Retina (tissue), 1 donor: ENCODE results near the gene NBEA.

Source experiments
- DNase-seq: peaks from one replicate; pipeline ENCODE4 v3.0.0-alpha.2; 2016

The NBEA gene

DNA sequence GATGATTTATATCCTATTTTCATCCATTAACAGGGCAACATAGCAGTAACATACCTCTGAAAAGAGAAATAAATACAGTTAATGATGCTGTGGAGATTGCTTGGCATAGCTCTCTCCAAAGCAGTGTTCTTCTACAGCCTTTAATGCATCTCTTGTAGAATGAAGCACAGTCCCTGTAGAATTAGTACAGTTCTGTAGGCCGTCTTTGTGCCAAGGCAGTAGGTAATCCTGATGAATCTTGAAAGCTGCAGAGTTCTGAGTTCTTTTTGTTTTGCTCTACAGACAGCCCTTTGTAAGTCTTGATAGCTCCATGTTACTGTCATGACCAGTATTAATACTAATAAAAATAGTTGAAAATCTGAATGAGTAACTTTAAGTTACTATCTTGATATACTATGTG, 350.3 kb downstream of the NBEA start:
- DNase-seq: no peak

DNA sequence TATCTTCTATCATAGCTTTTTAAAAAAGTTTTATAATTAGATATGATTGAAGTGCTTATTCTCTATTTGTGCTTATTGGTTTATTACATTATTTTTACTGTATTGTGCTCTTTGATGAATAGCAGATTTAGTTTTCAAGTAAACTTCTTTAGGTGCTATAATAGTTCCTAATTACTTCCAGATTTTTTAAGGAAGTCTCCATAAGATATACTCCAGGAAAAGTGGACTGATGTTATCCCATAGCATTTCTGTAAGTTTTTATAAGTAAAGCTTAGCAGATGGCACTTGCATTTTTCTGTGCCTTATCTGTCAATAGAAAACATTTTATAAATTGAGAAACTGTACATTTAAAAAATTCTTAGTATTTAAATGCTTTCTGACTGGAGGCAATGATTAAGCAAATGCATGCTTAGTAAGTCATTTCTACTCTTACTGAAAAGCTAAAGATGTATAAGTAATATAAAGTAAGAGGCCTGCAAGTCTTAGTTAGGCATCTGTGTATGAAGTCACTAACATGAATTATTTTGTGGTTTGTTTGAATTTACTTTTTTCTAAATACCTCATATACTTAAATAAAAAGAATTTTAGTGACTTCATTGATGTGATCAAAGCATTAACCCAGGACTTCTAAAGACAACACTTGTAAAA, 351.6 kb downstream of the NBEA start:
- no peak for DNase-seq

DNA sequence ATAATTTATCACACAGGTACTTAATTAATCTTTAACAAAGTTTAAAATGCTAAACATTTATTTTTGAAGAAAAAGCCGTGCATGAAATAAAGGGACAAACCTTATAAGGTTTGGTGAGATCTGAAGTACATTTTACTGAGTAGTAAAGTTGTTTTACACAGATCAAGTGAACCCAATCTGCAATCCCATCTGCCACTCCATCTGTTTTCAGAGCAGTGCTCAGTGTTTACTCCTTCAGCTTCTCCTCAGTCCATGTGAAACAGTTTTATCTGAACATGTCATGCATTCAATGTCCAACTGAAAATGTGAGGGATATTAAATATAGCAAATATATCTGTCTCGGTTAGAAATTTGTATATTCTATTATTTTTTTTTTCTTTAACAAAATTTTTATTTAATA, 367.6 kb downstream of the NBEA start:
- no peak for DNase-seq

DNA sequence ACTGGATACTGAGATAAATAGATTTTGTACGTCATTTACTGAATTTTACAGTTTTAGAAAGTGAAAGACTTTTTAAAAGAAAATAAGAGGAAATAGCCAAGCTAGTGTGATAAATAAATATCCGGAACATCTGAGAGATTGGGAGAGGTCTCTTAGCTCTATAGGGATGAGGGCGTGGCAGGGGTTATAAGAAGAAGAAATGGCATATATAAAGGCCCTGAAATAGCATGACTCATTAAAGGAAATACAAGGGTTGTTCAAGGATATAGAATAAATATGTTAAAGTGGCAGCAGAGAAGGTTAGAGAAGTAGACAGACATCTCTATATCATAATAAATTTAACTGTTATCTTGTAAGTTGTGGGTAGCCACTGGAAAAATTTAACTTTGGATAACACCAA, 390.1 kb downstream of the NBEA start:
- DNase-seq: no peak

- no peak for DNase-seq
Measured at GRCh38 chr13:35333157-35333556, 391.1 kb downstream of the NBEA start.

- no peak for DNase-seq
Measured at GRCh38 chr13:35342440-35342839, 400.4 kb downstream of the NBEA start.

DNA sequence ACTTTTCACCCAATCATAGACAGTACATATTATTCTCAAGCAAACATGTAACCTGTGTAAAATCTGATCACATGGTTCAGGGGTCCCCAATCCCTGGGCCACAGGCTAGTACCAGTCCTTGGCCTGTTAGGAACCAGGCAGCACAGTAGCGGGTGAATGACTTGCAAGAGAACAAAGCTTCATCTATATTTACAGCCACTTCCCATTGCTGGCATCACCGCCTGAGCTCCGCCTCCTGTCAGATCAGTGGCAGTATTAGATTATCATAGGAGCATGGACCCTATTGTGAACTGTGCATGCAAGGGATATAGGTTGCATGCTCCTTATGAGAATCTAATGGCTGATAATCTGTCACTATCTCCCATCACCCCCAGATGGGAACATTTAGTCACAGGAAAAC, 401.3 kb downstream of the NBEA start:
- no peak for DNase-seq

- DNase-seq: no peak
Measured at GRCh38 chr13:35345992-35346391, 403.9 kb downstream of the NBEA start.

DNA sequence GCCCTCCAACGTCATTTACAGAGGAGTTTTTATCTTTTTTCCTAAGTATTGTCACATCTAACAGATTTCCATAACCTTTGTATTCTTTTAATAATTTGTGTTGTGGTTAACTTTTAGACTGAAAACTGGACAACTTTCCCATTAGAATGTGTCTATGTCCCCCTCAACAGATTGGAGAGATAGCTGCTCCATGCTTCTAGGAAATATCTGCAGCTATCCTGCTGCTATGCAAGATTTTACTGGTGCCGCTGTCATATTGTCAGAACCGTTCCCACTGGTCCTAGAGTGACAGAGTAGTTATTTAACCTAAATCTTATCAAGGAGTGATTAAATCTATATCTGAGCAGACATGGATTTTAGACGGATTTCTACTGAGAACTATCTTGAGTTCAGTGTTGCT, 404.4 kb downstream of the NBEA start:
- DNase-seq: no peak

DNA sequence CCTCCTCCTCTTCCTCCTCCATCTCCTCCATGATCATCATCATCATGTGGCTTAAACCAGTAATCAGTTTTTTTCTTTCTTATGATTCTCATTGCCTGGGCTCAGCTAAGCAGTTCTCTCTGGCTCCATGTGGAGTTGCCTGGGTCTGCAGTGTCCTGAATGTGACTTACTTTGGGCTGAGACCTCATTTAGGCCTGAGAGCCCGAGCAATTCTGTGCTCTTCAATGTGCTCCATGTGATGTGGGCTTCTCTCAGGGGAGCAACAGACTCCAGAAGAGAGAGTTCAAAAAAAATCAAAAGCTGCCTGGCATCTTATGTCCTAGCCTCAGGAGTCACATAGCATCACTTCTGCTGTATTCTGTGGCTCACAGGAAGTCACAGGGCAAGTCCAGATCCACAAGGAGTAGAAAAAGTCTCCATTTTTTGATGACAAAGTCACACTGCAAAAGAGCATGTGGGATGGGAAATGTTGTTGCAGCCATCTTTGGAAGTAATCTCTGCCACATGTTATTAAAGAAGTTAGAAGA, 405.7 kb downstream of the NBEA start:
- no peak for DNase-seq

DNA sequence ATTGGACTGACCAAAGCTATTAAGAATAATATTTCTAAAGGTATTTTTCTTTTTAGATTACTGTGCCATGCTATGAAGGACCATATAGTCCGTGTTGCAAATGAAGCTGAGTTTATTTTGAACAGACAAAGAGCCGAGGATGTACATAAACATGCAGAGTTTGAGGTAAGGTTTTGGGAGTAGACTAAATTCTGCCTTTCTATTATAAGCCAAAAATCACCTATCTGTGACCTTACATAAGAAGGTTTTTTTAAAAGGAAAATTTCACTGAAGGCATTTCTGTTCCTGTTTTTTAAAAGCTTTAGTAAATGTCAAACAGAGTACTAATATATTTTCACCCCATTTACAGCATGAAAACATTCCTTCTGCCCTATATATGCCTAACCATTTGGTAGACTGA, 407.0 kb downstream of the NBEA start:
- DNase-seq: no peak

GRCh38 chr13:35349673-35350278, 407.7 kb downstream of the NBEA start:
- no peak for DNase-seq

GRCh38 chr13:35354285-35354684, 412.2 kb downstream of the NBEA start:
- no peak for DNase-seq

- no peak for DNase-seq
Measured at GRCh38 chr13:35354882-35355281, 412.8 kb downstream of the NBEA start.

- no peak for DNase-seq
Measured at GRCh38 chr13:35356572-35356971, 414.5 kb downstream of the NBEA start.

DNA sequence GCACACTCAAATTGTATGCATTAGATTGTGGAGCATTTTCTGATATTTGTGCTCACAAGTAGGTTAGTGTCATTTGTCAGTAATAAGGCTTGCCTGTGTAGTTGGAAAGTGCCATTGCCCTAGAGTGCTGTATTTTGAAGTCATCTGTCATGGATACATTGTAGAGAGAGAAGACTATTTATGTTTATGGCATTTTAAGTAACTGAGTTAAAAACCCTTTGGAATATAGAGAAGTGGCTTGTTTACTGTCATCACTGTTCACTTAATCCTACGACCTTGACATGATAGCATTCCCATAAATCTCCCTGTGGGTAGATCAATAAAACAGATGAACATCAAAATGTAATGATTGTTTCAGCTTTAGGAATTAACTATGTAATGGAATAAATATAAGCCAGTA, 423.8 kb downstream of the NBEA start:
- DNase-seq: no peak

GRCh38 chr13:35367586-35367985, 425.5 kb downstream of the NBEA start:
- DNase-seq: no peak

- no peak for DNase-seq
Measured at GRCh38 chr13:35378939-35379338, 436.9 kb downstream of the NBEA start.

- no peak for DNase-seq
Measured at GRCh38 chr13:35379663-35380062, 437.6 kb downstream of the NBEA start.

DNA sequence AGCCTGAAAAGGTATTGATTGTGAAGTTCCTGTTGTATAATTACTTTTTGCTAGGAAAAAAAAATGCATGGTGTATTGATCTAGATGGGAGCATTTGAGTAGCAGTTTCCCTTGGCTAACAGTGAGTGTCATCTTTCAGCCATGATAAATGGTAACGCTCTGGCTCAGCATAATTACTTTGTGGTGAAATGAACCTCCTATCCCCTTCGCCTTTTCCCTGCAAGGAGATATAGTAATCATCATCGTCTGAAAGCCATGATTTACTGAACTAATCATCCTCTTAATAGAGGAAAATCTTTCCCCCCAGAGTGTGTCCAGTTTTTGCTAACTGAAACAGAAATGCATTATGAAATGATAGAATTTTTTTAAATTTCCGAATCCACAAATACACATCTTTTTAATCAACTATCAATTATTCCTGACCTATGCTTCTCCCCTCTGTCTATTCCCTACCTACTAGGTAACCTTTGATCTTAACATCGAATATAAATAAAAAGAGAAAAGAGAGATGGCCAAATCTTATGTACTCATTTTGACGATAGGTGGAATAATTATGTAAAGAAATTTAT, 445.7 kb downstream of the NBEA start:
- peak; percentile 16 for DNase-seq

- peak; percentile 26 for DNase-seq
Measured at GRCh38 chr13:35388441-35389355, 446.6 kb downstream of the NBEA start.

- no peak for DNase-seq
Measured at GRCh38 chr13:35389535-35389934, 447.5 kb downstream of the NBEA start.

DNA sequence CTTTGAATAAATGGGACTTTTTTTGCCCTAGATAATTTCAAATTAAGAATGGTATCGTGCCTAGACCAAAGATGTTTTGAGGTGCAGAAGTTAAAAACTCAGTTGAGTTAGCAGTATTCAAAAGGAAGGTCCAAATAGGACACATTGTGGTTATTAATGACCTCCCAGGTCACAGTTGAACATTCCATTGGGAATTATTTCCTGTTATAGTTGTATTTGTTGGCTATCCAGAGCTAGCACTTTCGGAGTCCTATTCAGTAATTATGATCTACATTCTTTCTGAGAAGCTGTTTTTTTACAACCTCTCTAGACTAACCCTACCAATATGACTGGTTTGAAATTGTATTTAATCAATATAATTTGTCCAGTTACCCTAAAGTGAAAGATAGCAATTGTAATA, 450.7 kb downstream of the NBEA start:
- no peak for DNase-seq
